VCaP (cell line): Measurements from ENCODE around the gene TMEM135.

Experiments
- H3K27ac ChIP-seq: fragments of 450-650 bp; 2 replicates; pipeline ENCODE4 v1.5.1; 2017
- CTCF ChIP-seq: fragments of 450-650 bp; conservative IDR thresholded peaks from 2 replicates; pipeline ENCODE4 v1.5.1; 2017; ENCODE audit warnings: mild to moderate bottlenecking, moderate library complexity

Gene TMEM135

DNA sequence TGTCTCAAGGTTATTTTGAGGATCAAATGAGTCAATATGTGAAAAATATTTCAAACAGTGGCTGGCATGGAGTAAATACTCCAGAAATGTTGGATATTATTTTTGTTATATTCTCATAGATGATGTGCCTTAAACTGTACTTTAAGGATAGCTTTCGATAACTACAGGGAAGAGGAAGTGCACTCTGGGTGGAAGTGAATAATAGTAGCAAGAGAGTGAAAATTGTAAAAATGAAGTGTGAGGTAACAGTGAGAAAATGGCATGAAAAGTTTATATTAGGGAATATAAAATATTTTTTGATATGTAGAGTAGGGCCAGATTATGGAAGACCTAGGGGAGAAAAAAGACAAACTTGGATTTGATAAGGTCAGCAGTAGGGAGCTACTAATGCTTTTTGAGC lies 258.9 kb downstream of the TMEM135 start:
- TF ChIP-seq CTCF: no peak
- H3K27ac ChIP-seq: no peak overlapping the region

DNA sequence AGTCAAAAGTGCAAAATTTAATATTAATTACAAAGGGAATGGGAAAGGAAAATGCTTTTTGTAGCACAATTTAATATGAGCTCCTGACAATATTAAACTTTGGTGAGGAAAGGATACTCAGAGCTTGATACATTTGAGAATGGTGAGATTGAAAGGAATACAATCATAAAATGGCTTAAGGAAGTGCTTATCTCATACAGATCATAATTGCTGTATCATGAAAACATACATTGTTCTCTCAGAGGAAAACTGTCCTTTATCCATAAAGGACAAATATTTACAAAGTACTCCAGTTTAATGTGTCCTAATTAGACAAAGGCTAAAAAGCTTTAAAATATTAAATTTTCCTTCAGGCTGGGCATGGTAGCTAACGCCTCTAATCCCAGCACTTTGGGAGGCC lies 260.4 kb downstream of the TMEM135 start:
- peak overlapping the region; percentile 50 for H3K27ac ChIP-seq
- no peak for TF ChIP-seq CTCF

DNA sequence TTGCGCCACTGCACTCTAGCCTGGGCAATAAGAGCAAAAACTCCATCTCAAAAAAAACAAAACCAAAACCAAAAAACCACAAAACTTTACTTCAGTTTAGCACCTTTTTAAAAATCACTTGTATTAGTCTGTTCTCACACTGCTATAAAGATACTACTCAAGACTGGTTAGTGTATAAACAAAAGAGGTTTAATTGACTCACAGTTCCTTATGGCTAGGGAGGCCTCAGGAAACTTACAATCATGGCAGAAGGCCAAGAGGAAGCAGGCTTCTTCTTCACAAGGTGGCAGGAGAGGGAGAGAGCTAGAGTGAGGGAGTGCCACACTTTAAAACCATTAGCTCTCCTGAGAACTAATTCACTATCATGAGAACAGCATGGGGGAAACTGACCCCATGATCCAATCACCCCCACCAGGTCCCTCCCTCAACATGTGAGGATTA lies 261.3 kb downstream of the TMEM135 start:
- H3K27ac ChIP-seq: peak overlapping the region; percentile 50
- TF ChIP-seq CTCF: no peak

DNA sequence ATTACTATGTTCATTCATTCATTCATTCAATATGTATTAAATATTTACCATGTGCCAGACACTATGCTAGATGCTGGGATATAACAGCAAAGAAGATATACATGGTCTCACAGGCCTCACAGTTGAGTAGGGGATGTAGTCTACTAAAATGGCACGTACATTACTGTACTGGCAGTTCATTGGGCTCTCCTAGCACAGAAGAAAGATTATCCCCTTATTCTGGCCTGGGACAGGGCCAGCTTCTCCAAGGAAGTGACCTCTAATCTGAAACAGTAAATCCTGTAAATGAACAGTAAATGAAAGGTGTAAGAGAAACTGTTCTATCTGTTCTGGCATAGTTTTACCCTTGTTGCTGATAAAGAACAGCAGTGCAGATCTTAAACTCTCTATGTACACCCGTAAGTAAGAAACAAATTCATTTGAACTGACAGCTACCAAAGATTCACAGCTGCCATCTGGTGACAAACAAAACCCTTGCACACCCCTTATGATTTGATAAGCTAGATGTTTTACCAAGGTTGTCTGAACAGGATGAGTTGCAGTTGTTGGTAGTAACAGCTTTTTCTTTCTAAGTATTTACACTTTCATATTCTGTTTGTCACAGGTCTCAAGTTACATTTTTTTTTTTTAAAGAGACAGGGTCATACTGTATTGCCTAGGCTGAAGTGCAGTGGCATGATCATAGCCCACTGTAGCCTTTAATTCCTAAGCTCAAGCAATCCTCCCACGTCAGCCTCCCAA lies 263.1 kb downstream of the TMEM135 start:
- H3K27ac ChIP-seq: peak overlapping the region; percentile 50

DNA sequence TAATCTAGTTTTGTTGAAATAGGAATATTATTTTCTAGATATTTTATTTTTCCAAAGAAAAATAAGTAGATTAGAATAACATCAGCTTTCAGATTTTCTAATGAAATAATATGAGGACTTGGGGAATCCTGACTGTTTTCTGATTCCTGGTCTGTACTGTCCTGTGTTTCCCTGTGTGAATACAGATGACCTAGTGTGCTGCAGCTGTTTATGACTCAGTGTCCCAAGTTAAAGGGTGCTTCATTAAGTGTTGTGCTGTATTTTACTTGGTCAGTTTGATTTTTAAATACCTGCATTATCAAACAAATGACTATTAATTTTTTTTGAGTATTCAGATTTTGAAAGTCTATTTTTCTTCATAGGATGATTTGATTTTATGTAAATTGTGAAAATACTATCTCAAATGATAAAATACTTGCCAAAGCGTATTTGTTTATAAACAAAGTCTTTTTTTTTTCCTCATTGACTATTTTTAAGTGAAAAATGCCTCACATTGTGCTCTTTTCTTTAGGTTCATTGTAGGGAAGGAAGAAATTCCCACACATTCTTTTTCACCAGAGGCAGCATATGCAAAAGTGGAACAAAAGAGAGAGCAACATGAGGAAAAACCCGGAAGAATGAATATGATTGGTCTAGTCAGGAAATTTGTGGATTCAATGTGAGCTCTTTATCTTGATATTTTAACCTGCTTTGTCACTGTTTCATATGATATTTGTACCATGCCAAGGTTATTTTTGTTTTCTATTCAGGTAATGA lies 264.2 kb downstream of the TMEM135 start:
- TF ChIP-seq CTCF: no peak
- peak overlapping the region; percentile 50 for H3K27ac ChIP-seq

More for the DNA sequence above, 263.1 kb downstream of the TMEM135 start:
- peak; percentile 44 for TF ChIP-seq CTCF

DNA sequence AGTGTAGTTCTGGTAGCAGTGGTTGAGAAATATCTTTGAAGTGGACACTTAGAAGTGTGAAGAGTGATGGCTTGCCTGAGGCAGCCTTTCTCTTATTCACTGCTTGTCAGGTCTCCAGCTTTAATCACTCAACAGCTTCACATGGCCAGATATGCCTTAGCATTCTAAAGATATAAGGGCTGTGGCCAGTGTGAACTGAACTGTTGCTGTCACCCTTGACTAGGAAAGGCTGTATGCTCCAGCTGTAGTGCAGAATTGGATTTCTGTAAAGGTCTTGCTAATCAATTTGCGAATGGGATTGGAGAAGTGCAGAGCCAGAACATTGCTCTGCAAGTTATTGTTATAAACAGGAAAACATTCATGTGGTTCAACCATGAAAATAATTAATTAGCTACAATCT lies 266.7 kb downstream of the TMEM135 start:
- H3K27ac ChIP-seq: no peak overlapping the region
- no peak for TF ChIP-seq CTCF

DNA sequence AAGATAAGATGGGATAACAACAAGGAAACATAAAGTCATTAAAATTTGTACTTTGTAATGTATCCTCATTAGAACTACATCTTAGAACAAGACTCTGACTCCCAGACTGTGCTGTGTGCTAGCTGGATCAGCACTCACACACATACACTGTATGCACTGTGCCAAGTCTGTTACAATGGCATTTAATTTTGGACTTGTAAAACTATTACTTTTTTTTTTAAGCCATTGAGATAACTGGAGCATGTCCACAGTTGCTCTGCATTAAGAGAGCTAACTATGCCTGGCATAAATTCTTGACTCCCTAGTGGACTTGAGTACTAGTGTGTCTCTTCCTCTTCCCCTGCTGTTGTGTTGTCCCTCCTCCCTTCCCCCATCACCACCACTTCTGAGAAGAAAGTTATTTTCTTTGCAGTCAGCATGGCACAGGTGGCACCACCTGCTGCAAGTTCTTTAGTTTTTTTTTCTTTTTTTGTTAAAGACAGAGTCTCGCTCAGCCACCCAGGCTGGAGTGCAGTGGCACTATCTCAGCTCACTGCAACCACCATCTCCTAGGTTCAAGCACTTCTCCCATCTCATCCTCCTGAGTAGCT lies 268.6 kb downstream of the TMEM135 start:
- H3K27ac ChIP-seq: no peak overlapping the region
- no peak for TF ChIP-seq CTCF
